Activated CD4-positive, alpha-beta T cell treated with anti-CD3 and anti-CD28 coated beads, Interleukin-2, amount 50 U/mL, for 16 hours (primary cell): ENCODE measurements around the gene RAB37.

Experiments used
- DNase-seq: peaks from one replicate; pipeline ENCODE4 v3.0.0-alpha.2; 2020

RAB37 gene

DNA sequence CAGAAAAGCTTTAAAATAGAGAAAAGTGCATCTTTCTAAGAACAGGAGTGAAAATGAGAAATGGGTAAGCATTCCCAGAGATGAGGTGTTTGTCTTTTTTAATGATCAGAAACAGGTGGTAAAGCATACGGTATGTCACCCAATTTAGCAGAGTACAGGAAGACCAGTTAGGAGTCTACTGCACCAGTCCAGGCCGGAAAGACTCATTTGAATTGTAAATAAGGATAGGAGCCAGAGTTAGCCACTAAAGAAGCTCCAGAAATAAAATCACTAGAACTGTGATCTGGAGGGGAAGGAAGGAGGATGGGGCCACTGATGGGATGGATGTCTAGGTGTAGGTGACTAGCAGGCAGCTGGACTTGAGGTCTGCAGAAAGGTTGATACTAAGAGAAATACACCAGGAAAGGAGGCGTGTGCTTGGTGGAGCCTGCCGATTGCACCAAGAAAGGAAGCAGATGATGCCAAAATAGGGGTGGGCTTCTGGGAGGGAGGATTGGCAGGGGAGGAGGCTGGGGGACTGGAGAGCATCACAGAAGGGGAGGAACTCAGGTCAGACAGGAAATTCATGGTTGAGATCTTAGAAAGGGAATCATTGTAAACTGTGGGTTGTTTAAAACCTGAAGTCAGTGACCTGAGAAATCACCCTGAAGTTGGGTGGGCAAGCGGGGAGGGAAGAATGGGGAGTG is 47.2 kb downstream of the RAB37 start:
- no peak for DNase-seq

DNA sequence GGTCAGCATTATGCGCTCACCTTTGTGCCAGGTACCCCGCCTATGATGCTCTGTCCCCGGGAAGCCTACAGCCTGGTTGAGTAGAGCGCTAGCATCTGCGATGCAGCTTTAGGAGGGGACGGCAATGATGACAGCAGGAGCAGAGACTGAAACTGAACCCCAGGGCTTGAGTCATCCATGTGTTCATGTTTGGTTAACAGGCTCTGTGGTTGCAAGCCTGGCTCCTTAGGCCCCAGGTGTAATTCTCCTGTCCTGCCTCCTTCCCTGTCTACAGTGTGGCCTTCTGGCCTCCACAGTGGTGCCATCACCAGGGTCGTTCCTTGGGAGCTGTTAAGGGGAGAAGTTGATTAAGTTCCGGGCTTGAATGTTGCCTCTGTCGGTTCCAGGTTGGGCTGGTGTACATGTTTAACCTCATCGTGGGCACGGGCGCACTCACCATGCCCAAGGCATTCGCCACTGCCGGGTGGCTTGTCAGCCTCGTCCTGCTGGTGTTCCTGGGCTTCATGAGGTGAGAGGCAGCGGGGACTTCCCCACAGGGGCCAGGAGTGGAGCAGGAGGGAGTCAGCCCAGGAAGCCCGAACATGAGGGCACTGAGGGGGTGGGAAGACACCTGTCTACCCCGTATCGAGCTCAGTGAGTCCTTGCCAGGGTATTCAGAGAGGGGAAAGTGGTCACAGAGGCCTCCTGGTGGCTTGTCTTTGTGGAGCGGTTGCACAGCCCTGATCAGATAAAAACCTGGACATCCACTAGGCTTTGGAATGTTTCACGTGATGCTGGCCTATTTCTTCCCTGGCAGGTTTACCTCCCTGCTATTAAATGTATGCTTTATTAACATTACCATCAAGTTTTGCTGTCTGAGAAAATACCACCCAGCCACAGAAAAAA is 48.3 kb downstream of the RAB37 start:
- peak; percentile 38 for DNase-seq

DNA sequence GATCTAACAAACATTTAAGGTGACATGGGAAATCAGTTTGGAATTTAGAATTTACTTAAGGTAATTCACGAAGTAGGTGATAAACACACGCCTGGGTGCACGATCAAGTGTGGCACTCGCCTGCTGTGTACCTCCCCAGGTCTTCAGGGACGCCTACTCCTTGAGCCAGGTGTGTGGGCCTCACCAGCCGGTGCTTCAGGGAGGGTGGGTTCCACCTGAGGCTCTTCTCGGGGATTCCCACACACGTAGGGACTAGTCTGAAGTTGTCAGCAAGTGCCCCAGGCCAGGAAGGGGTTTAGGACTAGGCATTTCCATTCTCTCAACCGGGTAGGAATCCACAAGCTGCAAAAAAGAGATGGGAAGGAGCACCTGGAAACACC is 48.9 kb downstream of the RAB37 start:
- DNase-seq = no peak

DNA sequence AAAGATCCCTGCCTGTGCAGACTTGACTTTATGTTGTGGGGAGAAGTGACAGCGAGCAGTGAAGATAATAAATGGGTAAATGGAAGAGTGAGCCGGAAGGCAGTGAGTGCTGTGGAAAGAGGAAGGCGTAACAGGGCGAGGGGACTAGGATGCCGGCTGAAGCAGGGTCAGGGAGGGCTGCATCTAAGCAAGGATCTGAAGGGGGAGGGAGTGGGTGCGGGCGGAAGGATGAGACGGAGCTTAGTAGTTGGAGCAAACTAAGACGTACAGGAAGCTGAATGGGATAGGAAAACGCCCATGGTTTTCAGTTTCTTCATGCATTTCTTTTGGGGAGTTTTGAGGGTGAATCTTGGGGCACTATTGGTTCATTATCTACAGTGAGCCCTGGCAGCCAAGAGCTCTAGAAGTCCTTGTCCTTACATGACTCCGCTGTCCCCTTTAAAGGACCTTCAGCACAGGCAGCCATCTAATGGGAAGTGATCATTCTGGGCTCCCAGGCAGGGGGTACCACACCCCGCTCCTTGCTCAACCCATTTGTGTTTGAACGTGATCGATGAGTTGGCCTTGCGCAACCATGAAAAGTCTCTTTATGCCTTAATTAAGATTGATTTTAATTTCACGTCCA is 49.5 kb downstream of the RAB37 start:
- no peak for DNase-seq

DNA sequence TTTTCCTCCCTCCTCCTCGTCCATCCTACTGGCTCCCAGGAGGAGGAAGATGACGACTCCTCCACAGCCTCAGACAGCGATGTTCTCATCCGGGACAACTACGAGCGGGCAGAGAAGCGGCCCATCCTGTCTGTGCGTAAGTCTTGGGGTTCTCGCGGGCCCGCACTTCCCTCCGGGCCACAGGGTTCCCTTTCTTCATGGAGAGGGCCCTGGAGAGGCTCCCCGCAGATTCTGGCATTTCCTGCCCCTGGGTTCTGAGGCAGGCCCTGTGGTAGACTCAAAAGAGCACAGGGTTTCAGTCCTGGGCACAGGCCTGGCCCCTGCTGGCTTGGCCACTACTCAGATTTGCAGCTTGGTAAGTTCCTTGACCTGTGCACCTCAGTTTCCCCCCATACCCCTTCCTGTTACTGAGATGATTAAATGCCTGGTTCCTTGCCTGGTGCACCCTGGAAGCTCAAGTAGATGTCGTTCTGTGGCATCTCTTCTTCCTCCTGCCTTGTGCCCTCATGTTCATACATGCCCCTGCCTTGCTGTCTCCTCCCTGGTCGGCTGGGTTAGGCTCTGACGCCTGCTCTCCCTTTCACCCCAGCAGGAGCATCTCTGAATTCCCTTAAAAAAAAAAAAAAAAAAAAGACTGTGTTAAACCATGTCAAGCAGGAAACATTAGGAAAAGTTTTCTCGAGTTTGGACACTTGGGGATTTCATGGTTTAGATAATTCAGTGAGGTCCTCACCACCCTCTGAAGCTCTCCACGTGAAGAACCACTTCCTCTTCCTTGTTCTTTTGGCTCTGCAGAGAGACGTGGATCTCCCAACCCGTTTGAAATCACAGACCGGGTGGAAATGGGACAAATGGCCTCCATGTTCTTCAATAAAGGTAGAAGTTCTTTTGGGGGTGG is 53.4 kb downstream of the RAB37 start:
- no peak for DNase-seq

DNA sequence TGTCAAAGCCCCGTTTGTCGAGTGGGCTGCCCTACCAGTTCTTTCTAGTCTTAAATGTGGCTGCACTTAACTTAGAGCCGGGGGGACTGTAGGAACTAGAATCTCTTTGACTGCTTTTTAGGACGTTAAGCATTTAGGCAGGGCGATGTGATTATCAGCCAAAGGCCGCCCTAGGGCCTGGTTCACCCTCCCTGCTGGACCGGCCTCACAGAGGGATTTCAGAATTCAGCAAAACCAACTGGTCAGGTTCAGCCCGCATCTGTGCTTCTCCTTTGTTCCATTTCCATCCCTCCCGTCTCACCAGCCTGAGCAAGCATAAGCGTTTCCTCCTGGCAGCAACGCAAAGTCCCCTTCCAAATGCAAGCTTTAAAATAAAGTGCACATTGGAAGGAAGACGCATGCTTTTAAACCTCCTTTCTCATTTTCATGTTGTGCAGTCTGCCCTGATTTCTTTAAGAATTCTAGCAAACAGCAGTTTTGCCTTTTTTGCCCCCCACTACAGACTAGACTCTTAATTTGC is 55.6 kb downstream of the RAB37 start:
- no peak for DNase-seq

DNA sequence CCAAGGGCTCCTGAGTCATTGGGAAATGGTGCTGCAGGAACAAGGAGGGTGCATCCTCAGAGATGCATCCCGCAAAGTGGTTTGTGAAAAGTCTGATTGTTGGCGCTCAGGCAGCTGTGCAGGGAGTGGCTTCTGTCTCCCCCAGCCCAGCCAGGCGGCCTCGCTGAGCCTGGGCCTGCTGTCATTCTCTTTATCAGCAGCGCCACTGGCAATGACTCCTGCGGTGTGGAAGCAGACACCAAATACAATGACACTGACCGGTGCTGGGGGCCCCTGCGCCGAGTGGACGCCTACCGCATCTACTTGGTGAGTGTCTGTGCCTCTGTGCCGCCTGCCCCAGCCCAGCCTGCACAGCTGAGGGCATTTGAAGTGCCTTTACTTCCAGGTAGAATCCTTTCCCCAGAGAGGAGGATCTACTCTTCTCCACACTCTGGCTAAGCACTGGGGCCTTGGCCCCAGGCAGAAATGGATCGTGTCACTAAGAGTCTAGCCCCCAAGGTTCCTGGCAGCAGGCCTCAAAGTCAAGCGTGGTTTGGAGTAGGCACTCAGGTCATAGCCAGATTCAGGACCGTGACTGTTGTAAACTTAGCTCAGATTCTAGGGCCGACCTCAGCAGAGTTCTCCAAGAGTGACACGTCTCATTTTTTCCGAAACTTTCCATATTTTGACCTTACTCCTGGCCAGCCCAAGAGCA is 58.4 kb downstream of the RAB37 start:
- no peak for DNase-seq

GRCh38 chr17:74796211-74796610 is 59.2 kb downstream of the RAB37 start:
- DNase-seq = no peak

DNA sequence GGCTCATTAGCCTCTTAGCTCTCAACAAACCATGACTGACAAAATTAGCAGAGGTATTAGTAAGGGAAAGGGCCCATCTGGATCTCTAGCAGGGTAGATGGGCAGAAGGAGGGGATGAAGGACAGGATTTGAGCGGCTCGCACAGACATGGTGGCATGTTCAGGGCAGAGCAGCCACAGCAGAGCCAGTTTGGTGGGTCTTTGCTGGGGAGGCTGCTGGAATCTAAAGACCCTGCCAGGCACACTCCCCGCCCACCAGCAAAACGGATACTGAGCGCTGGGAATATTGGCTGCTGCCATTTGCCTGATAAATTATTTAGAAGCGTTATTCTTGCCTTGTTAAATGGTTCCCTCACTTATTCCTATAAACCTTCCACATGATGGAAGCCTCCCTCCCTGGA is 59.8 kb downstream of the RAB37 start:
- no peak for DNase-seq
